Left renal pelvis (tissue), 4 donors: Measurements from ENCODE around the gene RALGPS1. TPM values are rescaled to one million over a fixed set of nuclear protein-coding genes. Genes with fewer than 3 reads are reported as not detected.
A peak's percentile ranks its signal among the peaks of the same experiment; 100 is the strongest.

Experiments used
- DNase-seq, 4 donors: peaks; one replicate each; pipeline ENCODE4 v3.0.0-alpha.2; 2013; ENCODE audit warnings: low read depth in 4 of 4, low spot score in 3 of 4
- polyA plus RNA-seq, 4 donors: library from polyadenylated mRNA; unstranded; fragments of 120-200 nt; gene quantifications; one replicate each; pipeline ENCODE4 v1.2.1, GENCODE V29; 2013; ENCODE audit not compliant: insufficient read length in 4 of 4

The RALGPS1 gene
- polyA plus RNA-seq, 4 donors, result 9.2 to 27.6 (median 24.5) TPM

GRCh38 chr9:126904586-126904985 is 10.0 kb upstream of the RALGPS1 start:
- DNase-seq, result no peak

- no peak for DNase-seq
Observed at GRCh38 chr9:126906091-126906490, 8.5 kb upstream of the RALGPS1 start.

GRCh38 chr9:126907058-126907457 is 7.5 kb upstream of the RALGPS1 start:
- DNase-seq, result no peak

GRCh38 chr9:126915281-126915816 is 767 bp downstream of the RALGPS1 start:
- no peak for DNase-seq

GRCh38 chr9:126915846-126916543 is 1.4 kb downstream of the RALGPS1 start:
- DNase-seq, result no peak

GRCh38 chr9:126916909-126917308 is 2.3 kb downstream of the RALGPS1 start:
- DNase-seq, result no peak

GRCh38 chr9:126919193-126919592 is 4.6 kb downstream of the RALGPS1 start:
- DNase-seq, result no peak

GRCh38 chr9:126925876-126926275 is 11.3 kb downstream of the RALGPS1 start:
- no peak for DNase-seq

GRCh38 chr9:126926364-126926763 is 11.8 kb downstream of the RALGPS1 start:
- no peak for DNase-seq

- peak in 1 of 4 donors; percentile 33 for DNase-seq
Observed at GRCh38 chr9:126927419-126927818, 12.8 kb downstream of the RALGPS1 start.

GRCh38 chr9:126932871-126933321 is 18.3 kb downstream of the RALGPS1 start:
- no peak for DNase-seq

- DNase-seq, result no peak
Observed at GRCh38 chr9:126933334-126933980, 18.9 kb downstream of the RALGPS1 start.

GRCh38 chr9:126934441-126934840 is 19.9 kb downstream of the RALGPS1 start:
- DNase-seq, result no peak

GRCh38 chr9:126935630-126936029 is 21.0 kb downstream of the RALGPS1 start:
- no peak for DNase-seq

- DNase-seq, result no peak
Observed at GRCh38 chr9:126937444-126937843, 22.9 kb downstream of the RALGPS1 start.

GRCh38 chr9:126938327-126938726 is 23.7 kb downstream of the RALGPS1 start:
- no peak for DNase-seq

- DNase-seq, result no peak
Observed at GRCh38 chr9:126939821-126940221, 25.2 kb downstream of the RALGPS1 start.

GRCh38 chr9:126942399-126942798 is 27.8 kb downstream of the RALGPS1 start:
- no peak for DNase-seq

- no peak for DNase-seq
Observed at GRCh38 chr9:126945682-126946081, 31.1 kb downstream of the RALGPS1 start.

- no peak for DNase-seq
Observed at GRCh38 chr9:126947529-126947928, 32.9 kb downstream of the RALGPS1 start.

- no peak for DNase-seq
Observed at GRCh38 chr9:126952205-126952977, 37.8 kb downstream of the RALGPS1 start.
